ENCODE data around the gene XYLT1. TPM values are rescaled to one million over a fixed set of nuclear protein-coding genes. Genes with fewer than 3 reads are reported as not detected.

The XYLT1 gene
- total and polyA plus RNA-seq, 2 of the 8 experiments (the other 6 are each of a cell fraction or from before 2014, with no cell fraction given), result 6.6 to 25.4 TPM

- Histone ChIP-seq H3K4me1 (replicated peaks in 1 of 4; ENCODE audit: control insufficient read depth in 3 of 4, insufficient read depth in 4 of 4, low read length in 3 of 4) (peaks cover 0 to 20% (median 0%) of the 10 kb centered on the region in 4 experiments; a peak in 2 of 7 replicates), H2AK5ac (ENCODE audit: low read depth, low read length) (no peak overlapping the region), H2BK15ac (ENCODE audit: low read length) (no peak overlapping the region), H2BK12ac (ENCODE audit: low read depth, low read length) (no peak overlapping the region), H2AFZ (ENCODE audit: low read length) (no peak overlapping the region), H3K27ac (ENCODE audit: low read depth, low read length) (no peak overlapping the region), H3K23me2 (ENCODE audit: low read depth, low read length) (0 out of 2 replicates have a peak, but pooled peaks cover 2% of the 10 kb centered on the region), H3K9me3 (ENCODE audit: insufficient read depth in 2 of 2, low read depth in 1 of 2, low read length in 1 of 2) (no peaks in the 10 kb centered on the region), H4K5ac (ENCODE audit: insufficient read length, low read depth, low read length) (no peak overlapping the region), H3K79me2 (ENCODE audit: control insufficient read depth in 1 of 2, insufficient read depth in 2 of 2, low read length in 2 of 2) (no peaks in the 10 kb centered on the region; a peak in 1 of 4 replicates), H2BK20ac (ENCODE audit: low read length) (no peak overlapping the region), H3K27me3 (replicated peaks in 1 of 4; ENCODE audit: control insufficient read depth in 3 of 4, extremely low read depth in 1 of 4, insufficient read depth in 3 of 4, low read length in 3 of 4) (no peaks in the 10 kb centered on the region), H3K56ac (replicated peaks; ENCODE audit: insufficient read length, low read depth, low read length) (no peak overlapping the region), H3K14ac (ENCODE audit: insufficient read length) (no peak overlapping the region), H3K18ac (ENCODE audit: extremely low read depth, low read length) (no peak overlapping the region), H4K91ac (replicated peaks; ENCODE audit: insufficient read length, low read length) (no peak overlapping the region), H2BK5ac (ENCODE audit: low read depth, low read length) (no peak overlapping the region), H2BK120ac (replicated peaks; ENCODE audit: low read depth, low read length) (no peak overlapping the region), H3K4me2 (ENCODE audit: insufficient read depth in 1 of 2, low read depth in 2 of 2, low read length in 2 of 2) (no peak overlapping the region), H4K8ac (ENCODE audit: extremely low read depth, insufficient read depth, low read length) (no peak overlapping the region), H4K20me1 (replicated peaks in 1 of 2; ENCODE audit: control insufficient read depth in 1 of 2, insufficient read depth in 2 of 2, low read length in 2 of 2) (no peaks in the 10 kb centered on the region), H3K4ac (replicated peaks; ENCODE audit: insufficient read length, low read depth, low read length) (no peak overlapping the region), H3K36me3 (ENCODE audit: control insufficient read depth in 2 of 4, insufficient read depth in 4 of 4, low read length in 3 of 4) (no peaks in the 10 kb centered on the region), H3K9ac (replicated peaks in 1 of 4; ENCODE audit: extremely low read depth in 1 of 4, low read depth in 3 of 4, low read length in 3 of 4) (no peak overlapping the region), H3K23ac (ENCODE audit: insufficient read length) (no peak overlapping the region), H3K4me3 (ENCODE audit: extremely low read depth in 1 of 4, insufficient read depth in 2 of 4, low read depth in 3 of 4, low read length in 4 of 4) (no peak overlapping the region), H3K79me1 (ENCODE audit: low read depth, low read length) (peaks cover 2% of the 10 kb centered on the region; the same call in 1 of the 2 replicates)
- WGBS, 2 experiments (ENCODE audit: extremely low coverage in 1 of 2, insufficient coverage in 1 of 2, insufficient read length in 1 of 2, insufficient replicate concordance in 2 of 2, low coverage in 1 of 2, low lambda C conversion rate in 2 of 2, missing lambda C conversion rate in 1 of 2), result 91% methylated on average over 7 of the region's 7 CpGs; no CpG with 5 or more reads in 1 of the 2 experiments
- FAIRE-seq, result no peak
- no peak for DNase-seq (ENCODE audit: low read depth in 1 of 2, low spot score in 2 of 2)
- ChIA-PET CTCF (ENCODE audit: partially characterized antibody) (interaction anchor here (0.9 to 3.2 kb wide), 2 partner anchors 14 to 93 kb away, joined by 3 to 13 read pairs; no protein-coding TSS in a partner anchor), POLR2A (ENCODE audit: partially characterized antibody) (no interaction called here)
- TF ChIP-seq CTCF (IDR thresholded peaks at IDR 0.05; ENCODE audit: control extremely low read depth in 1 of 3, insufficient read depth in 1 of 3, low read depth in 1 of 3, low read length in 3 of 3) (no peak), KDM4A (IDR thresholded peaks at IDR 0.05; ENCODE audit: low read depth, low read length, severe bottlenecking) (no peak), SAP30 (IDR thresholded peaks at IDR 0.05; ENCODE audit: insufficient read depth, insufficient replicate concordance, low read length) (no peak), EGR1 (IDR thresholded peaks at IDR 0.05; ENCODE audit: borderline replicate concordance, low read depth, low read length) (no peak)
Measured at GRCh38 chr16:17225541-17225940, 245.2 kb downstream of the XYLT1 start.

Measured in H1 (cell line).